Measurements from ENCODE around the gene GIT1. TPM values are rescaled to one million over a fixed set of nuclear protein-coding genes. Genes with fewer than 3 reads are reported as not detected.

Gene GIT1
- total RNA-seq, 1 experiment from 2014 or later, result 24.2 TPM

DNA sequence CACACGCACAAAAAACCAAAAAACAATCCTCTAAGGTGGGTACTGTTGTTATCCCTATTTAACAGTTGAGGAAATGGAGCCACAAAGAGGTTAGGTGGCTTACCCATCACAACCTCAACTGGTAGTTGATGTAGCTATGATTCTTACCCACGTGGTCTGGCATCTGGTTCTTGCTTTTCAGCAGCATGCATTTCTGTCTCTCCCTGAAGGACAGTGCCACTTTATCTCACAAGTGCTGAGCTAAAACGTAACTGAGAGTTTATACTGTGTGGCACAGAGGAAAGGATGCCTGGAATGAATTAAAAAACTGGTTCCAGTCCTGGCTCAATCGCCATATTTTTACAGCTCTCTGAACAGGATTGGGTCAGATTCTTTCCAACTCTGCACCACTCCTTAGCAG is 35.1 kb upstream of the GIT1 start:
- H3K27ac ChIP-seq (ENCODE audit: low read length), result no peak overlapping the region
- CTCF ChIA-PET, result no interaction called here

DNA sequence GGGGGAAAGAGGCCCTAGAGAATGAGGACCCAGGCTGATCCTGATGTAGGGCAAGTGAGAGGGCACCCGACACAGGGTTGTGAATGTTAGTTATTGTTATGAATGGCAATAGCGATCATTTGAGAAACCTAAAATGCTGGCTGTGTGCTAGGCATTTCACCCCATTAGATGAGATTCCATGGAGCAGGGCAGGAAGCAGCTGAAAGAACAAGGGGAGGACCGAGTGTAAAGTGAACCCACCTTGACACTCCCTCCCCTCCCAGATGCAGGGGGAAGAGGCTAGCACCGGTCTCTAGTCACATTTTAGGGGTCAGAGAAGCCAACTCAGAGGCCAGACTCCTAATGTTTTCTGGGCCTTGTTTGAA is 33.8 kb upstream of the GIT1 start:
- POLR2A ChIA-PET (ENCODE audit: unreplicated experiment), result no interaction called here
- Histone ChIP-seq H3K27me3 (ENCODE audit: low read length) (no peaks in the 10 kb centered on the region), H3K4me3 (ENCODE audit: low read length) (no peak overlapping the region), H3K9me2 (replicated peaks; ENCODE audit: low read length) (no peaks in the 10 kb centered on the region), H3K36me3 (ENCODE audit: low read depth, low read length) (no peaks in the 10 kb centered on the region), H3K79me2 (ENCODE audit: low read length) (no peaks in the 10 kb centered on the region), H4K20me1 (ENCODE audit: low read length) (no peaks in the 10 kb centered on the region), H3K9ac (ENCODE audit: low read length) (no peak overlapping the region), H3K27ac (ENCODE audit: low read length) (no peak overlapping the region), H3F3A (ENCODE audit: low read length, unreplicated experiment) (no peaks in the 10 kb centered on the region), H2AFZ (ENCODE audit: low read length) (no peak overlapping the region), H3K4me2 (ENCODE audit: low read length) (no peak overlapping the region), H3K9me3 (ENCODE audit: low read length) (no peaks in the 10 kb centered on the region), H3K4me1 (ENCODE audit: insufficient read depth, low read length) (peaks cover 19% of the 10 kb centered on the region)
- TF ChIP-seq EZH2 (IDR thresholded peaks at IDR 0.05; ENCODE audit: low read length, unreplicated experiment) (no peak), EZH2phosphoT487 (IDR thresholded peaks at IDR 0.05; ENCODE audit: borderline replicate concordance, low read length) (no peak)
- TF ChIP-seq, protein P1, sequence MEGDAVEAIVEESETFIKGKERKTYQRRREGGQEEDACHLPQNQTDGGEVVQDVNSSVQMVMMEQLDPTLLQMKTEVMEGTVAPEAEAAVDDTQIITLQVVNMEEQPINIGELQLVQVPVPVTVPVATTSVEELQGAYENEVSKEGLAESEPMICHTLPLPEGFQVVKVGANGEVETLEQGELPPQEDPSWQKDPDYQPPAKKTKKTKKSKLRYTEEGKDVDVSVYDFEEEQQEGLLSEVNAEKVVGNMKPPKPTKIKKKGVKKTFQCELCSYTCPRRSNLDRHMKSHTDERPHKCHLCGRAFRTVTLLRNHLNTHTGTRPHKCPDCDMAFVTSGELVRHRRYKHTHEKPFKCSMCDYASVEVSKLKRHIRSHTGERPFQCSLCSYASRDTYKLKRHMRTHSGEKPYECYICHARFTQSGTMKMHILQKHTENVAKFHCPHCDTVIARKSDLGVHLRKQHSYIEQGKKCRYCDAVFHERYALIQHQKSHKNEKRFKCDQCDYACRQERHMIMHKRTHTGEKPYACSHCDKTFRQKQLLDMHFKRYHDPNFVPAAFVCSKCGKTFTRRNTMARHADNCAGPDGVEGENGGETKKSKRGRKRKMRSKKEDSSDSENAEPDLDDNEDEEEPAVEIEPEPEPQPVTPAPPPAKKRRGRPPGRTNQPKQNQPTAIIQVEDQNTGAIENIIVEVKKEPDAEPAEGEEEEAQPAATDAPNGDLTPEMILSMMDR (conservative IDR thresholded peaks at IDR 0.05; ENCODE audit: low read depth, low read length), result no peak
- BruUV-seq (replicated peaks), result no TSS peak
- no peak for ATAC-seq
- no peak for DNase-seq
- CTCF ChIA-PET, result no interaction called here
- intact Hi-C loops (cut with micrococcal nuclease), result no loop called here

More for the DNA sequence above, 35.1 kb upstream of the GIT1 start:
- H3K4me2 ChIP-seq (ENCODE audit: low read length), result no peak overlapping the region
- no peaks in the 10 kb centered on the region for H3K36me3 ChIP-seq (ENCODE audit: low read depth, low read length)
- H3K4me1 ChIP-seq (ENCODE audit: insufficient read depth, low read length), result peaks cover 19% of the 10 kb centered on the region
- no peaks in the 10 kb centered on the region for H4K20me1 ChIP-seq (ENCODE audit: low read length)
- POLR2A ChIA-PET (ENCODE audit: unreplicated experiment), result no interaction called here
- H3K4me3 ChIP-seq (ENCODE audit: low read length), result no peak overlapping the region
- H3K9ac ChIP-seq (ENCODE audit: low read length), result no peak overlapping the region
- TF ChIP-seq, protein P1 (conservative IDR thresholded peaks at IDR 0.05; ENCODE audit: low read depth, low read length), result no peak
- TF ChIP-seq EZH2 (IDR thresholded peaks at IDR 0.05; ENCODE audit: low read length, unreplicated experiment) (no peak), EZH2phosphoT487 (IDR thresholded peaks at IDR 0.05; ENCODE audit: borderline replicate concordance, low read length) (no peak)
- no peaks in the 10 kb centered on the region for H3F3A ChIP-seq (ENCODE audit: low read length, unreplicated experiment)
- H3K27me3 ChIP-seq (ENCODE audit: low read length), result no peaks in the 10 kb centered on the region
- ATAC-seq (no peak), DNase-seq (no peak)
- H2AFZ ChIP-seq (ENCODE audit: low read length), result no peak overlapping the region
- H3K79me2 ChIP-seq (ENCODE audit: low read length), result no peaks in the 10 kb centered on the region
- H3K9me2 ChIP-seq (replicated peaks; ENCODE audit: low read length), result no peaks in the 10 kb centered on the region
- no peaks in the 10 kb centered on the region for H3K9me3 ChIP-seq (ENCODE audit: low read length)
- intact Hi-C loops (cut with micrococcal nuclease), result no loop called here
- BruUV-seq (replicated peaks), result no TSS peak

DNA sequence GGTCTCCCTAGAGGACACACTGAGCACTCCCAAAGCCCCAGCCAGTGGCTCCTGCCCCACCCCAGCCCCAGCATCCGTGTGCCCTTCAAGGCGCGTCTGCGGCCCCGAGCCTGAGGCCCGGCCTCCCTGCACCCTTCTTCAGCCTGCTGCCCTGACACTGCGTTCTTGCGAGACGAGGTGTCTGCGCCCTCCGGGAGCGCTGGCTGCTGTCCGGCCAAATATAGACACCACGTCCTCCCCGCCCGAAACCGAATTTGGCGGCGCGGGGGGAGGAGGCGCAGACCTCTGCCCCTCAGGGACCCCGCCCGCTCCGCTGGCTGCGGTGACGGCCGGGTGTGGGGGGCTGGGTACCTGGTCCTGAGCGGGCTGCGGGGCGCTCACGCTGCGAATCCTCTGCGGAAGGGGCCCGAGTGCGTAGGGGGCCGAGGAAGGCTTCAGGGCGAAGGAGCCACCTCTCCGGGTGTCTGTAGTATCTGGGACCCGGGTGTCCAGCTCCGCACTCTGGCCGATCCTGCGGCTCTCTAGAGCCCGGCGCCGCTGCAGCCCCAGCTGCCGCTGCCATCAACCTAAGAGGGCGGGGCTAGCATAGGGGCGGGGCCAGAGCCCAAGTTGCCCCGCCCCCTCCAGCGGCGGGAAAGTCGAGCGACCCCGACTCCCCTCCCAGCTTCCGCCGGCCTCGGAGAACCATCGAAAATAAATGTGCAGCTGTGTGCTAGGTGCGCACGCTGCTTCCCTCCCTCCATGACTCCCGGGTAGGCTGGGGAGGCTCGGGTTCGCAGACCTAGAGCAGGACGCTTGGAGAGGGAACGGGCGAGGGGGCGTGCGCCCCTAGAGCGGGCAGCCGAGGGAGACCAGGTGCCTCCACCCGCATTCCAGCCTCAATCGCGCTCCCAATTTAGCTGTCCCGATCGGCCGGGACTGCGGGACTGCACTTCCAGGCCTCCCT is 33.2 kb upstream of the GIT1 start, which contains the start of gene CORO6:
CORO6 (minus strand) TSS at position 576 of the 946 bp plus-strand sequence. CDS start 1,491 bp downstream, outside the sequence.
- TF ChIP-seq EZH2phosphoT487 (IDR thresholded peaks at IDR 0.05; ENCODE audit: borderline replicate concordance, low read length) (no peak), EZH2 (IDR thresholded peaks at IDR 0.05; ENCODE audit: low read length, unreplicated experiment) (no peak)
- TF ChIP-seq, protein P1 (conservative IDR thresholded peaks at IDR 0.05; ENCODE audit: low read depth, low read length), result no peak
- intact Hi-C loops (cut with micrococcal nuclease), result no loop called here
- Histone ChIP-seq H3F3A (ENCODE audit: low read length, unreplicated experiment) (no peaks in the 10 kb centered on the region), H3K9me3 (ENCODE audit: low read length) (no peaks in the 10 kb centered on the region), H3K4me2 (ENCODE audit: low read length) (peak within 1 kb of the TSS; percentile 90), H3K79me2 (ENCODE audit: low read length) (no peaks in the 10 kb centered on the region), H3K27ac (ENCODE audit: low read length) (no peak within 1 kb of the TSS), H3K36me3 (ENCODE audit: low read depth, low read length) (no peaks in the 10 kb centered on the region), H3K27me3 (ENCODE audit: low read length) (no peaks in the 10 kb centered on the region), H4K20me1 (ENCODE audit: low read length) (no peaks in the 10 kb centered on the region), H3K4me1 (ENCODE audit: insufficient read depth, low read length) (peaks cover 22% of the 10 kb centered on the region), H3K4me3 (ENCODE audit: low read length) (peak within 1 kb of the TSS; percentile 69), H3K9me2 (replicated peaks; ENCODE audit: low read length) (no peaks in the 10 kb centered on the region), H3K9ac (ENCODE audit: low read length) (no peak within 1 kb of the TSS), H2AFZ (ENCODE audit: low read length) (peak within 1 kb of the TSS; percentile 84)
- DNase-seq, result no peak
- CTCF ChIA-PET, result no interaction called here
- peak; percentile 30 for ATAC-seq
- no TSS peak for BruUV-seq (replicated peaks)
- POLR2A ChIA-PET (ENCODE audit: unreplicated experiment), result no interaction called here
